ENCODE data around the gene NRXN3.

The NRXN3 gene

DNA sequence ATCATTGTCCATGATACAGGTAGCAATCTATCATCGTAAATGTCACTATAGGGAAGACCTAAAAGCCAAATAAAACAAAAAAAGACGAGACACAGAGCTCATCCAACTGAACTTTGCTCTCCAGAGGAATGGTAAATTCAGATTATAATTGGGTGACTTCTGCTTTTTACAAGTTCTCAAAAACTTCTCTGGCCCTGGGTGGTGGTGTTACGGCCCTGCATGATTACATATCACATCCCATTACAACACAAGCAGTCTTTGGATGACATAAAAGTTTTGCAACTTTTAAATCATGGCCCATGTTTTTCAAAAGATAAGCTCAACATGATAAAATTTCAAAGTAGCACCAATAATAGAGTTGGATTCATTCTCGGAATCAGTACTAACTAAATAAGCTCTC, 1741.6 kb downstream of the NRXN3 start (continued):
- TF ChIP-seq, protein P1, sequence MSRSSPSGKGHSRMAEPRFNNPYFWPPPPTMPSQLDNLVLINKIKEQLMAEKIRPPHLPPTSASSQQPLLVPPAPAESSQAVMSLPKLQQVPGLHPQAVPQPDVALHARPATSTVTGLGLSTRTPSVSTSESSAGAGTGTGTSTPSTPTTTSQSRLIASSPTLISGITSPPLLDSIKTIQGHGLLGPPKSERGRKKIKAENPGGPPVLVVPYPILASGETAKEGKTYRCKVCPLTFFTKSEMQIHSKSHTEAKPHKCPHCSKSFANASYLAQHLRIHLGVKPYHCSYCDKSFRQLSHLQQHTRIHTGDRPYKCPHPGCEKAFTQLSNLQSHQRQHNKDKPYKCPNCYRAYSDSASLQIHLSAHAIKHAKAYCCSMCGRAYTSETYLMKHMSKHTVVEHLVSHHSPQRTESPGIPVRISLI (tag by site-specific recombination; IDR thresholded peaks at IDR 0.05): no peak
- TF ChIP-seq ZNF433 (tag by site-specific recombination; IDR thresholded peaks at IDR 0.05; ENCODE audit: low read depth) (no peak), ZNF529 (tag by site-specific recombination; IDR thresholded peaks at IDR 0.05; ENCODE audit: insufficient replicate concordance) (no peak), ZNF501 (tag by site-specific recombination; IDR thresholded peaks at IDR 0.05) (no peak)
- TF ChIP-seq, protein P2, sequence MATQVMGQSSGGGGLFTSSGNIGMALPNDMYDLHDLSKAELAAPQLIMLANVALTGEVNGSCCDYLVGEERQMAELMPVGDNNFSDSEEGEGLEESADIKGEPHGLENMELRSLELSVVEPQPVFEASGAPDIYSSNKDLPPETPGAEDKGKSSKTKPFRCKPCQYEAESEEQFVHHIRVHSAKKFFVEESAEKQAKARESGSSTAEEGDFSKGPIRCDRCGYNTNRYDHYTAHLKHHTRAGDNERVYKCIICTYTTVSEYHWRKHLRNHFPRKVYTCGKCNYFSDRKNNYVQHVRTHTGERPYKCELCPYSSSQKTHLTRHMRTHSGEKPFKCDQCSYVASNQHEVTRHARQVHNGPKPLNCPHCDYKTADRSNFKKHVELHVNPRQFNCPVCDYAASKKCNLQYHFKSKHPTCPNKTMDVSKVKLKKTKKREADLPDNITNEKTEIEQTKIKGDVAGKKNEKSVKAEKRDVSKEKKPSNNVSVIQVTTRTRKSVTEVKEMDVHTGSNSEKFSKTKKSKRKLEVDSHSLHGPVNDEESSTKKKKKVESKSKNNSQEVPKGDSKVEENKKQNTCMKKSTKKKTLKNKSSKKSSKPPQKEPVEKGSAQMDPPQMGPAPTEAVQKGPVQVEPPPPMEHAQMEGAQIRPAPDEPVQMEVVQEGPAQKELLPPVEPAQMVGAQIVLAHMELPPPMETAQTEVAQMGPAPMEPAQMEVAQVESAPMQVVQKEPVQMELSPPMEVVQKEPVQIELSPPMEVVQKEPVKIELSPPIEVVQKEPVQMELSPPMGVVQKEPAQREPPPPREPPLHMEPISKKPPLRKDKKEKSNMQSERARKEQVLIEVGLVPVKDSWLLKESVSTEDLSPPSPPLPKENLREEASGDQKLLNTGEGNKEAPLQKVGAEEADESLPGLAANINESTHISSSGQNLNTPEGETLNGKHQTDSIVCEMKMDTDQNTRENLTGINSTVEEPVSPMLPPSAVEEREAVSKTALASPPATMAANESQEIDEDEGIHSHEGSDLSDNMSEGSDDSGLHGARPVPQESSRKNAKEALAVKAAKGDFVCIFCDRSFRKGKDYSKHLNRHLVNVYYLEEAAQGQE (tag by site-specific recombination; IDR thresholded peaks at IDR 0.05): no peak
- TF ChIP-seq, protein P3, sequence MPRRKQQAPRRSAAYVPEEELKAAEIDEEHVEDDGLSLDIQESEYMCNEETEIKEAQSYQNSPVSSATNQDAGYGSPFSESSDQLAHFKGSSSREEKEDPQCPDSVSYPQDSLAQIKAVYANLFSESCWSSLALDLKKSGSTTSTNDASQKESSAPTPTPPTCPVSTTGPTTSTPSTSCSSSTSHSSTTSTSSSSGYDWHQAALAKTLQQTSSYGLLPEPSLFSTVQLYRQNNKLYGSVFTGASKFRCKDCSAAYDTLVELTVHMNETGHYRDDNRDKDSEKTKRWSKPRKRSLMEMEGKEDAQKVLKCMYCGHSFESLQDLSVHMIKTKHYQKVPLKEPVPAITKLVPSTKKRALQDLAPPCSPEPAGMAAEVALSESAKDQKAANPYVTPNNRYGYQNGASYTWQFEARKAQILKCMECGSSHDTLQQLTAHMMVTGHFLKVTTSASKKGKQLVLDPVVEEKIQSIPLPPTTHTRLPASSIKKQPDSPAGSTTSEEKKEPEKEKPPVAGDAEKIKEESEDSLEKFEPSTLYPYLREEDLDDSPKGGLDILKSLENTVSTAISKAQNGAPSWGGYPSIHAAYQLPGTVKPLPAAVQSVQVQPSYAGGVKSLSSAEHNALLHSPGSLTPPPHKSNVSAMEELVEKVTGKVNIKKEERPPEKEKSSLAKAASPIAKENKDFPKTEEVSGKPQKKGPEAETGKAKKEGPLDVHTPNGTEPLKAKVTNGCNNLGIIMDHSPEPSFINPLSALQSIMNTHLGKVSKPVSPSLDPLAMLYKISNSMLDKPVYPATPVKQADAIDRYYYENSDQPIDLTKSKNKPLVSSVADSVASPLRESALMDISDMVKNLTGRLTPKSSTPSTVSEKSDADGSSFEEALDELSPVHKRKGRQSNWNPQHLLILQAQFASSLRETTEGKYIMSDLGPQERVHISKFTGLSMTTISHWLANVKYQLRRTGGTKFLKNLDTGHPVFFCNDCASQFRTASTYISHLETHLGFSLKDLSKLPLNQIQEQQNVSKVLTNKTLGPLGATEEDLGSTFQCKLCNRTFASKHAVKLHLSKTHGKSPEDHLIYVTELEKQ (tag by site-specific recombination; IDR thresholded peaks at IDR 0.05; ENCODE audit: borderline replicate concordance): no peak

DNA sequence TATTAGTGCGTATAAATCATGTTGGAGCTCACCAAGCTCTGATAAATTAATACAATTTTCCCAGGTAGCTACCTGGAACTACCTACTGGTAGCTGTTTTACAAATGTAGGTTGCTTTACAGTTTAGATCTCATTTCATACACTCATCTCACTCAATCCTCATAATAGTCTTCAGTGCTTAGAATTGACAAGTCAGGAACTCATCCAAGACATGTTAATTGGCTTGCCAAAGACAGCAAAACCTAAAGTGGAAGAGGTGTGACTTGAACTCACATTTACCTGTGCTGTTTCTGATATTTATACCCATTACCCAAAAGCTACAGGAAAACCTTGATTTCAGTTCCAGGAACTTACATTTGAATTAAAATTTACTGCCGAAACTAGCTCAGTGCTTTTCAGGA, 1744.4 kb downstream of the NRXN3 start:
- Histone ChIP-seq H3K4me1 (ENCODE audit: control insufficient read depth, insufficient read depth, low read length) (no peaks in the 10 kb centered on the region), H3K9me3 (ENCODE audit: control insufficient read depth, insufficient read depth, low read depth, low read length) (no peaks in the 10 kb centered on the region), H3K27ac (ENCODE audit: extremely low read depth, low read depth, low read length) (no peak overlapping the region), H3K4me3 (ENCODE audit: low read depth, low read length) (no peak overlapping the region), H3K36me3 (ENCODE audit: control insufficient read depth in 2 of 2, insufficient read depth in 1 of 2, low read length in 2 of 2) (no peaks in the 10 kb centered on the region)
- TF ChIP-seq ZNF510 (tag by site-specific recombination; IDR thresholded peaks at IDR 0.05; ENCODE audit: insufficient replicate concordance) (no peak), ZBTB8A (tag by site-specific recombination; IDR thresholded peaks at IDR 0.05) (no peak), ZFHX2 (tag by site-specific recombination; conservative IDR thresholded peaks at IDR 0.05) (no peak), ZNF555 (tag by site-specific recombination; conservative IDR thresholded peaks at IDR 0.05) (no peak), KLF16 (tag by site-specific recombination; IDR thresholded peaks at IDR 0.05) (no peak), SP2 (tag by site-specific recombination; IDR thresholded peaks at IDR 0.05) (no peak), ZSCAN23 (tag by site-specific recombination; IDR thresholded peaks at IDR 0.05) (no peak)
- TF ChIP-seq, protein P4, sequence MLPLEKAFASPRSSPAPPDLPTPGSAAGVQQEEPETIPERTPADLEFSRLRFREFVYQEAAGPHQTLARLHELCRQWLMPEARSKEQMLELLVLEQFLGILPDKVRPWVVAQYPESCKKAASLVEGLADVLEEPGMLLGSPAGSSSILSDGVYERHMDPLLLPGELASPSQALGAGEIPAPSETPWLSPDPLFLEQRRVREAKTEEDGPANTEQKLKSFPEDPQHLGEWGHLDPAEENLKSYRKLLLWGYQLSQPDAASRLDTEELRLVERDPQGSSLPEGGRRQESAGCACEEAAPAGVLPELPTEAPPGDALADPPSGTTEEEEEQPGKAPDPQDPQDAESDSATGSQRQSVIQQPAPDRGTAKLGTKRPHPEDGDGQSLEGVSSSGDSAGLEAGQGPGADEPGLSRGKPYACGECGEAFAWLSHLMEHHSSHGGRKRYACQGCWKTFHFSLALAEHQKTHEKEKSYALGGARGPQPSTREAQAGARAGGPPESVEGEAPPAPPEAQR (tag by site-specific recombination; IDR thresholded peaks at IDR 0.05): no peak
- TF ChIP-seq, protein P5, sequence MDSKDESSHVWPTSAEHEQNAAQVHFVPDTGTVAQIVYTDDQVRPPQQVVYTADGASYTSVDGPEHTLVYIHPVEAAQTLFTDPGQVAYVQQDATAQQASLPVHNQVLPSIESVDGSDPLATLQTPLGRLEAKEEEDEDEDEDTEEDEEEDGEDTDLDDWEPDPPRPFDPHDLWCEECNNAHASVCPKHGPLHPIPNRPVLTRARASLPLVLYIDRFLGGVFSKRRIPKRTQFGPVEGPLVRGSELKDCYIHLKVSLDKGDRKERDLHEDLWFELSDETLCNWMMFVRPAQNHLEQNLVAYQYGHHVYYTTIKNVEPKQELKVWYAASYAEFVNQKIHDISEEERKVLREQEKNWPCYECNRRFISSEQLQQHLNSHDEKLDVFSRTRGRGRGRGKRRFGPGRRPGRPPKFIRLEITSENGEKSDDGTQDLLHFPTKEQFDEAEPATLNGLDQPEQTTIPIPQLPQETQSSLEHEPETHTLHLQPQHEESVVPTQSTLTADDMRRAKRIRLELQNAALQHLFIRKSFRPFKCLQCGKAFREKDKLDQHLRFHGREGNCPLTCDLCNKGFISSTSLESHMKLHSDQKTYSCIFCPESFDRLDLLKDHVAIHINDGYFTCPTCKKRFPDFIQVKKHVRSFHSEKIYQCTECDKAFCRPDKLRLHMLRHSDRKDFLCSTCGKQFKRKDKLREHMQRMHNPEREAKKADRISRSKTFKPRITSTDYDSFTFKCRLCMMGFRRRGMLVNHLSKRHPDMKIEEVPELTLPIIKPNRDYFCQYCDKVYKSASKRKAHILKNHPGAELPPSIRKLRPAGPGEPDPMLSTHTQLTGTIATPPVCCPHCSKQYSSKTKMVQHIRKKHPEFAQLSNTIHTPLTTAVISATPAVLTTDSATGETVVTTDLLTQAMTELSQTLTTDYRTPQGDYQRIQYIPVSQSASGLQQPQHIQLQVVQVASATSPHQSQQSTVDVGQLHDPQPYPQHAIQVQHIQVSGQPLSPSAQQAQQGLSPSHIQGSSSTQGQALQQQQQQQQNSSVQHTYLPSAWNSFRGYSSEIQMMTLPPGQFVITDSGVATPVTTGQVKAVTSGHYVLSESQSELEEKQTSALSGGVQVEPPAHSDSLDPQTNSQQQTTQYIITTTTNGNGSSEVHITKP (tag by site-specific recombination; IDR thresholded peaks at IDR 0.05): no peak
- TF ChIP-seq, protein P6, sequence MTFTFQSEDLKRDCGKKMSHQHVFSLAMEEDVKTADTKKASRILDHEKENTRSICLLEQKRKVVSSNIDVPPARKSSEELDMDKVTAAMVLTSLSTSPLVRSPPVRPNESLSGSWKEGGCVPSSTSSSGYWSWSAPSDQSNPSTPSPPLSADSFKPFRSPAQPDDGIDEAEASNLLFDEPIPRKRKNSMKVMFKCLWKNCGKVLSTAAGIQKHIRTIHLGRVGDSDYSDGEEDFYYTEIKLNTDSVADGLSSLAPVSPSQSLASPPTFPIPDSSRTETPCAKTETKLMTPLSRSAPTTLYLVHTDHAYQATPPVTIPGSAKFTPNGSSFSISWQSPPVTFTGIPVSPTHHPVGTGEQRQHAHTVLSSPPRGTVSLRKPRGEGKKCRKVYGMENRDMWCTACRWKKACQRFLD (tag by site-specific recombination; IDR thresholded peaks at IDR 0.05): no peak
- ChIA-PET CTCF (no interaction called here), POLR2A (no interaction called here)
